GM23248 (cell line): ENCODE measurements around the gene NDUFAF2.

Source experiments
- EZH2 ChIP-seq: fragments of 200-600 bp; sonication (generic); IDR thresholded peaks from 2 replicates; pipeline ENCODE4 v1.6.1; 2018; ENCODE audit warnings: antibody characterized with exemption, mild to moderate bottlenecking; ENCODE audit not compliant: insufficient read depth, poor library complexity, severe bottlenecking
- EZH2phosphoT487 ChIP-seq: fragments of 200-600 bp; sonication (generic); IDR thresholded peaks from 2 replicates; pipeline ENCODE4 v1.6.1; 2018; ENCODE audit warnings: antibody characterized with exemption, moderate library complexity, mild to moderate bottlenecking, low read depth; ENCODE audit not compliant: insufficient read depth

DNA sequence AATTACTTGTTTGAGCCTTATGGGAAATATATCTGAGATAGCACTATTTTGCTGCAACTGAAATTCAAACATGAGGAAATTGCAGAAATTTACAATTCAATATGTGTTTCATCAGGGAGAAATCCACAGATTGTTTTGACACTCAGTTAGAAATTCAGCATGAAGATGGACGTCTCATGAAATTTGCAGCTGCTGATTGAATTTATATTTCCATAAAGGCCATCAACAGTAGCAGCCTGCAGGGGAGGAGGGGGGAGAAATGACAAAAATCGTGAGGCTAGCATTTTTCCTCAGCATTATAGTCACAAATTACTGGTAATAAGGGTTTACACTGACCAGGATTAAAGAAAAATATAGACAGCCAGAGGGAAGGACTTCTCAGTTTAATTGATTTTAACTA is 81.0 kb downstream of the NDUFAF2 start:
- TF ChIP-seq EZH2phosphoT487 (no peak), EZH2 (no peak)
